GM20431 (cell line): ENCODE data around the gene MYO10.

Experiments
- in situ Hi-C: fragments of 300-500 bp; cut with MseI, MboI; formaldehyde crosslinking; loops from one replicate; pipeline ENCODE4 v1.15.0; 2020; ENCODE audit warnings: low sequenced_read_pairs; ENCODE audit not compliant: unreplicated experiment

Gene MYO10

GRCh38 chr5:16869821-16870796, 66.0 kb downstream of the MYO10 start:
- in situ Hi-C loops = no loop called here

GRCh38 chr5:16867577-16867953, 68.5 kb downstream of the MYO10 start:
- in situ Hi-C loops = no loop called here

- in situ Hi-C loops = no loop called here
Measured at GRCh38 chr5:16866795-16867576, 69.1 kb downstream of the MYO10 start.

DNA sequence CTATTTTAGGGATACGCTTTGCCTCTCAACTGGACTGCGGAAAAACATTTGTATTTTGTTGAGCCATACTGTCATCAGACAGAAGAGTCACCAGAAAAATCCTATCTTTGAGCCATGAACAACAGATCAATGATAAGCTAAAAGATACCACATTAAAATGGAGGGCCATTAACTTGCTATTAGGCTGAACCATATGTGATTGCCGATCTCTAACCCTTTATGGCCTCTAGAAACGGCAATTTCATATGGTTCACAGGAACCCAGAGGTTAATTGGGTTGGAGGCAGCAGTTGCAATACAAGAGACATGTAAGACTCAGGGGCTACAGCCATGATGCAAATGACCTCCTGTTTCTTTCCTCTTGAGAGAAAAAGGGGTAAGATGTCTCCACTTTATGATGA, 69.8 kb downstream of the MYO10 start:
- in situ Hi-C loops = no loop called here

- in situ Hi-C loops = no loop called here
Measured at GRCh38 chr5:16865151-16865550, 70.9 kb downstream of the MYO10 start.

- in situ Hi-C loops = no loop called here
Measured at GRCh38 chr5:16864631-16865131, 71.4 kb downstream of the MYO10 start.

GRCh38 chr5:16863469-16863946, 72.6 kb downstream of the MYO10 start:
- in situ Hi-C loops = no loop called here

DNA sequence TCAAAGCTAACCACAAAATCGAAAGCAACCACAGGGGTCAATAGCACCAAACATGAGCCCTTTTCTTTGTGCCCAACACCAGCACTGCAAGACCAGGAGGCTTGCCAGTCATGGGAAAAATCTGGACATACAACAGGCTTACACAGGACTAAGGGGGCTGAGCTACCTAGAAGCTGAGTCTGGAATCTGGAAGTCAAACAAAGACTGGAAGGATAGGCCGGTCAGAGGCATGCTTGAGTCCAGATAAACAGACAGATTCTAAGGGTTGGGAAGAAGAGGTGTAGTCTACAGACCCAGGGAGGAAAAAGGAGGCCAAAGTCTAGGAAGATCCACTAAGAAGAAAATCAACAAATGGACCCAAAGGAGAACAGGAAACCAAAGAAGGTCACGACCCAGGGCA, 73.3 kb downstream of the MYO10 start:
- in situ Hi-C loops = no loop called here

GRCh38 chr5:16859346-16859745, 76.7 kb downstream of the MYO10 start:
- in situ Hi-C loops = no loop called here

DNA sequence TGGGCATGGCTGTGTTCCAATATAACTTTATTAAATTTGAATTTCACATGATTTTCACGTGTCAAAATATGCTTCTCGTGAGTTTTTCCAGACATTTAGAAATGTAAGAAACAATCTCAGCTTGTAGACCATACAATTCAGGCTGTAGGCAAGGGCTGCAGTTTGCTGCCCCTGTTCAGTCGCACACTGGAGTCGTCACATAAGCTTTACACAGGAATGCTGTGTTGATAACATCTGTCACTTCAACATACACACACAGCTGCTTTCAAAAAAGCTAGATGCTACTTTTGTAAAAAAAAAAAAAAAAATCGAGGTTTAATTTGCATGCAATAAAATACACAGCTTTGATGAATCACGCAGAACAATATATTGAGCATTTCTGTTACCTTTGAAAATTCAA, 77.9 kb downstream of the MYO10 start:
- in situ Hi-C loops = no loop called here

GRCh38 chr5:16857635-16858034, 78.5 kb downstream of the MYO10 start:
- in situ Hi-C loops = no loop called here

GRCh38 chr5:16856531-16856930, 79.6 kb downstream of the MYO10 start:
- in situ Hi-C loops = no loop called here

DNA sequence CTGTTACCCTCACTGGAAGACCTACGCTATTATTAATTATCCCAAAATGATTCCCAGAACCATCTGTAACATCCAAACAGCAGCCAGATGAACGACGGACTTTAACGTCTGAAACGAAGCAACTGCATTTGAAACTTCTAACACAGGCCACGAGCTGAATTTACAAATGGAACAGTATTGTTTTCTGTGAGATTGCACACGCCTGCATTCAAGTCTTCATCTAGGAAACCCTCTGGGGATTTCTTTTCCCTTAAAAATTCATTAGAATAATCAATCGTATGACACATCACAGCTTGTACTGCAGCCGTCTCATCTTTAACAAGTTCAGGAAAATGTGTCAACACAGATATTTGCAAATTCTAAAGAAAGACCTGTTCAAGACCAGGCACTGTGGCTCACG, 80.2 kb downstream of the MYO10 start:
- in situ Hi-C loops = no loop called here

- in situ Hi-C loops = no loop called here
Measured at GRCh38 chr5:16855485-16855884, 80.6 kb downstream of the MYO10 start.

DNA sequence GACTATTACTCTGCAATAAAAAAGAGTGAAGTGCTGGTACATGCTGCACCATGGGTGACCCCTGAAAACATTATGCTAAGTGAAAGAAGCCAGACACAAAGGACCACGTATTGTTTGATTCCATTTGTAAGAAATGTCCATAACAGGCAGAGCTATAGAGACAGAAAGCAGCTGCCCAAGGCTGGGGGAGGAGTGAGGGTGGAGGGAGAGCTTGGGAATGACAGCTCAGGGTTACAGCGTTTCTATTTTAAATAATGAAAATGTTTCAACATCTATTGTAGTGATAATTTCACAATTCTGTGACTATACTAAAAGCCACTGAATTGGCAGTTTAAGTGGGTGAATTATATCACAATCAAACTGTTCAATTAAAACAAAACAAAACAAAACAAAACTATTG, 81.7 kb downstream of the MYO10 start:
- in situ Hi-C loops = no loop called here

DNA sequence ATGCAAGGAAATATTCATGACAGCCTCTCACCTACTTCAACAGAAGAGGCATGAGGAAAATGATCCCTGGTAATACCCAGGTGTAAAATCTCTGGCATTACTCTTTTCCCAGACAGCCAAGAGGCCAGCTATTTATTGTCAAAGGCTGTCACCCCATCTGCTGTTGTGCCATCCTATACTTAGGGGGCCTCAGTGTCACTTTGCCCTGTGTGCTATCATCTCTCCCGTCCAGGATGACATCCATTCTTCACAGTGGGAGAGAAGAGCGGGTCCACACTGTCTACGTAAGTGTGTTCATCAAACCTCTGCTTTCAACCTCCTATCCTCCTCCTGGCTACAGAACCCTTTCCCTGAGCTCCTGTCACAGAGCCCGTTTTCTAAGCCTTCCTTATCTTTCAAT, 82.6 kb downstream of the MYO10 start:
- in situ Hi-C loops = no loop called here

DNA sequence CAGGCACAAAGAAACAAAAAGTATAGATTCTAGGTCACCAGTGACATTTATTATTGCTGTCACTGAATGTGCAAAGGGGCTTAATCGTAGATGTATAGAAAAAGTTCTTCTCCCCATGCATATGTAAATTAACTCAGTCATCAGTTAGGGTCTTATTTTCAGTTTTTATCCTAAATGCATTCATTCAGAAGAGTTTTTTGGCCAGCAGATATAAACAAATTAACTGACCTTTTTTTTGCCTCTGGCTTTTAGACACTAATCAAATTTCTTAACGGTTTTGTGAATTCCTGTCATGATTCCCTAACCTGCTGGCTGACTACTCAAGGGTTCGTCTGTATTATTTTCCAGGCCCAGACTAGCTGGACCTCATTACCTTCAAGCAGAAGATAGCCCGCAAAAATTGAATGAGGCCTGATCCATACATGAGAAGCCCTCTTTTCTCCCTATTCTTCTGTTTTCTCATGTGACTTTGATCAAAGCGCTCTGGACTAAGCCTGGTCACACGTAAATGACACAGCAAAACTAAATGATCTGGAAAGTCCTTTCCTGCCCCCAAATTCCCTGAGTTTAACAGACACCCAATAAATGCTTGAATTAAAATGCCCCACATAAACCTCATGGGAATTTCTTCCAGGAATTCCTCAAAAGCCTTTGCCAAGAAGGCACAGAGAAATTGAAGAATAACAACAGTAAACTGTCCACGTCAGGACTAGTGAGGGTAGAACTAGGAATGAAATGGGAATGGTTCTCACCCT, 83.7 kb downstream of the MYO10 start:
- in situ Hi-C loops = no loop called here

GRCh38 chr5:16849775-16850174, 86.3 kb downstream of the MYO10 start:
- in situ Hi-C loops = no loop called here

DNA sequence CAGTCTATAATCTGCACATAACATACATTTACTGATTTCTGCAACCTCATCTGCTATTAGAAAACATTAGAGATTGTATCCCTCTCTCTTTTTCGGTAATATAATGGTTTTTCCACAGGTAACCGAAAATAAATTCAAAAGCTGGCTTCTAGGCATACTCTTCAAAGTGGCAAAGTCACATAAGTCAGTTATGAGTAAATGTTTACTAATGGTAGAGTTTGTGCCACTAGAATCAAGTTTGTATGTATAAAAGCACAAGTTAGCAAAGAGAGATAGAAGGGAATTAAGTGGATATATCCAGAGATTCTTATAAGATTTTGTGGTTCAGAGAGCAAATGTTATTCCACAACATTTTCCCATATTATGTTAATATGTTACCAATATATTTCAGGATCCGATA, 86.9 kb downstream of the MYO10 start:
- in situ Hi-C loops = no loop called here

DNA sequence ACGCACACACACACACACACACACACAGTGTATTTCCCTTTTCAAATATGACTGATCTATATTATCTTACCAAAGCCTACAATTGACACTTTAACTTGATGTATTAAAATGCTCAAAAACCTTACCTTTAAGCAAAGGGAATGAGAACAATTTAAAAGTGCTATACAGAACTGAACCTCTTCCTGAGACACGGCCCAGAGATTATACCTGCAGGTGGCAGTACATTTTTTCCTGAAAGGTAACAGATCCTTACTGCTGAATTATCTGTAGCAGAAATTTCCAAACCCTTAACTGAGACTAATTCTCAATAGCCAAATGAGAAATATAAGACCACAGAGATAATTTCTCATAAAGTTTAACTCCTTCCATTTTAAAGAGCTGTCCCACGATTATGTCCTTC, 91.1 kb downstream of the MYO10 start:
- in situ Hi-C loops = no loop called here
